Psoas muscle (tissue), 8 donors: Measurements from ENCODE around the gene RNH1. TPM values are rescaled to one million over a fixed set of nuclear protein-coding genes. Genes with fewer than 3 reads are reported as not detected.

ENCODE experiments used
- ATAC-seq, 4 donors: fragments of 200-7000 bp; cut with Tn5 transposase; one replicate each; pipeline ENCODE4 v1.9.1; 2020; ENCODE audit warnings: moderate library complexity in 3 of 4, mild to moderate bottlenecking in 2 of 4
- DNase-seq, 2 donors: peaks; one replicate each; pipeline ENCODE4 v3.0.0-alpha.2; 2020
- H3K27ac ChIP-seq: fragments of 200-600 bp; one replicate; pipeline ENCODE4 v1.8.0; 2022
- H3K27me3 ChIP-seq, 3 donors: fragments of 200-600 bp in 1 of 3; one replicate each; pipeline versions ENCODE4 v1.6.1 to v1.8.0; 2013 to 2022; ENCODE audit warnings: low read length in 2 of 3, mild to moderate bottlenecking in 2 of 3, moderate library complexity in 1 of 3; ENCODE audit not compliant: insufficient read depth in 3 of 3
- H3K36me3 ChIP-seq, 2 donors: fragments of 200-600 bp in 1 of 2; one replicate each; pipeline versions ENCODE4 v1.6.1 to v1.8.0; 2013 to 2022; ENCODE audit warnings: low read depth in 1 of 2, mild to moderate bottlenecking in 1 of 2, moderate library complexity in 1 of 2; ENCODE audit not compliant: insufficient read depth in 1 of 2
- H3K4me1 ChIP-seq: fragments of 200-600 bp; one replicate; pipeline ENCODE4 v1.8.0; 2022
- H3K4me3 ChIP-seq: fragments of 200-600 bp; one replicate; pipeline ENCODE4 v1.8.0; 2022; ENCODE audit warnings: mild to moderate bottlenecking
- H3K9me3 ChIP-seq: fragments of 200-600 bp; one replicate; pipeline ENCODE4 v1.8.0; 2022
- CTCF ChIP-seq: fragments of 200-600 bp; IDR thresholded peaks from one replicate; pipeline ENCODE4 v1.8.0; 2022; ENCODE audit warnings: antibody characterized with exemption
- WGBS, 3 donors: extraction: QIAGEN DNeasy Blood & Tissue Kit; methylation state at CpG; one replicate each; pipeline versions ENCODE4 v1.1.6 to v1.1.7; 2013; 5-methylcytosine and 5-hydroxymethylcytosine counted together
- intact Hi-C, 2 donors: fragments of 100-400 bp; cut with DNase I; formaldehyde crosslinking; loops; one replicate each; pipeline versions ENCODE4 v1.11.0 to v1.14.2; 2022
- polyA plus RNA-seq, 3 donors: library from polyadenylated mRNA; stranded (reverse); fragments of 200-250 nt; gene quantifications; one replicate each; pipeline ENCODE4 v1.2.3, GENCODE V29; 2013
- total RNA-seq, 4 donors: library from RNA; stranded (reverse); fragmentation: NEBNext Ultra II Directional in 2 of 4; extraction: Animal tissue kit (Norgen Biotek cat#: 25700) in 2 of 4; gene quantifications; one replicate each; pipeline versions ENCODE4 v1.2.1 to v1.2.4, GENCODE V29; 2021 to 2023
- donor health status: healthy with polysubstance abuse.
- donor health status: DM: no; HTN: no; CAD: no; lungs with moderate emphysema.
- donor health status: Bipolar disorder and iron deficiency.
- donor health status: healthy.
- donor health status: DM: yes; HTN: yes; CAD: no.
- donor health status: DM: no; HTN: no; CAD: no.
- donor health status: DM: no; HTN: no; CAD: no.
- donor health status: DM: yes; HTN: yes; CAD: no.

RNH1 gene
- total and polyA plus RNA-seq, 7 donors = 103 to 181 (median 106) TPM

- ATAC-seq (no peak), DNase-seq (peak in 1 of 2 donors; percentile 28)
- Histone ChIP-seq H3K9me3 (no peaks in the 10 kb centered on the region), H3K27ac (no peak overlapping the region), H3K4me1 (no peaks in the 10 kb centered on the region), H3K4me3 (no peak overlapping the region), H3K36me3 (peaks cover 0 to 28% of the 10 kb centered on the region in 2 donors), H3K27me3 (no peaks in the 10 kb centered on the region)
- no peak for TF ChIP-seq CTCF
- 96 to 98% (median 96%) methylated on average over 22 to 23 of the region's 23 CpGs for WGBS, 3 donors
- intact Hi-C loops = no loop called here
Measured at GRCh38 chr11:486189-486588, 20.9 kb downstream of the RNH1 start.

- no peaks in the 10 kb centered on the region for H3K9me3 ChIP-seq
- H3K27me3 ChIP-seq = no peaks in the 10 kb centered on the region
- H3K36me3 ChIP-seq = peaks cover 0 to 12% of the 10 kb centered on the region in 2 donors
- 97 to 98% (median 97%) methylated on average over 38 of the region's 38 CpGs for WGBS, 3 donors
- no peak for DNase-seq
- no peak for ATAC-seq
- intact Hi-C loops = no loop called here
- TF ChIP-seq CTCF = no peak
- no peaks in the 10 kb centered on the region for H3K4me1 ChIP-seq
- no peak overlapping the region for H3K27ac ChIP-seq
- no peak overlapping the region for H3K4me3 ChIP-seq
Measured at GRCh38 chr11:484616-485015, 22.4 kb downstream of the RNH1 start.

DNA sequence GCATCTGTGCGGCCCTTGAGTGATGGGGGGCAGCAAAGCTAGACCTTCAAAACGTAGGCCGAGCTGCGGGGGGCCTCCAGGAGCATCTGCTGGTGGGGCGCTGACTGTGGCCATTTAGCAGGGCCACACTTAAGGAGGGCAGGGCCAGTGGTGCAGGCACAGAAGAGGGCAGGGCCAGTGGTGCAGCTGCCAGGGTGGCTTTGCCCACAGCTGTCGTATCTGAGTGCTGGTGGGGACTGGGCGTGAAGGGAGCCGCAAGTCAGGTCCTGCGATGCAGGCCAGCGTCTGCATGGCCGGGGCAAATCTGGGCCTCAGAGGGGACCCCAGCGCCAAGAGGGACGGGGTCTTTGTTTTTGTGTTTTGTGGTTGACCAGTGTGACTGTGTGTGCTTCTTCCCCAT, 27.7 kb downstream of the RNH1 start:
- no peak overlapping the region for H3K27ac ChIP-seq
- intact Hi-C loops = no loop called here
- no peaks in the 10 kb centered on the region for H3K27me3 ChIP-seq
- peak in 1 of 2 donors; percentile 38 for DNase-seq
- H3K36me3 ChIP-seq = peaks cover 0 to 6% of the 10 kb centered on the region in 2 donors
- no peak for ATAC-seq
- no peaks in the 10 kb centered on the region for H3K4me1 ChIP-seq
- WGBS, 3 donors = 73 to 83% (median 73%) methylated on average over 13 of the region's 13 CpGs
- TF ChIP-seq CTCF = no peak
- no peak overlapping the region for H3K4me3 ChIP-seq
- H3K9me3 ChIP-seq = no peaks in the 10 kb centered on the region

DNA sequence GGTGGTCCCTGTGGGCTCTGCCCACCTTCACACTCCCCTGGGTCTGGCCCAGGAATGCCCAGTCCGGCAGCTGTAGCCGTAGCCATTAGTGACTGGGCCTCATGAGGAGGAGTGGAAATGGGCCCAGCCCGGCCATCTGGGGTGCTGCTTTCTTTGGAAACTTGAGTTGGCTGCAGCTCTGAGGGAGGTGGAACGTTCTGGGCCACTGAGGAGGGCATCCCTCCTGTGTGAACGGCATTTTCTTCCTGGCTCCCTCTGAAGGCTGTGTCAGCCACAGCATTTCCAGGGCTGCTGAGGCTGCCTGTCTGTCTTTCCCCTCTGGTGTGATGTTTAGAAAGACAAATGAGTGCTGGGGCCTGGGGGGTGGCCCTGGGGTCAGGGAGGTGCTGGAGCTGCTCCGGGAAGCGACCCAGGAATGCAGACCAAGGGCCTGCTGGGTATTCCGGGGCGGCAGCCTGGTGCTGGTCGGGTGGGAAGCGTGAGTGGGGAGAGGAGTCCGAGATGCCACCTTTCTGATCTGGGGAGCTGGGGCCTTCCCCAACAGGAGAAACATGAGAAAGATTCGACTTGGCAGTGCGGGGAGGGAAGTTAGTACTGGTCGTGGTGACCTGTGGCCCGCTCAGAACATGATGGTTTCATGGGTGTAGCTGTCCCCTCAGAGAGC, 29.9 kb downstream of the RNH1 start:
- intact Hi-C loops = no loop called here
- H3K27ac ChIP-seq = no peak overlapping the region
- DNase-seq (peak in 1 of 2 donors; percentile 39), ATAC-seq (no peak)
- peaks cover 0 to 6% of the 10 kb centered on the region in 2 donors for H3K36me3 ChIP-seq
- WGBS, 3 donors = 70 to 74% (median 72%) methylated on average over 16 of the region's 16 CpGs
- no peaks in the 10 kb centered on the region for H3K4me1 ChIP-seq
- no peaks in the 10 kb centered on the region for H3K27me3 ChIP-seq
- no peak overlapping the region for H3K4me3 ChIP-seq
- TF ChIP-seq CTCF = no peak
- no peaks in the 10 kb centered on the region for H3K9me3 ChIP-seq

DNA sequence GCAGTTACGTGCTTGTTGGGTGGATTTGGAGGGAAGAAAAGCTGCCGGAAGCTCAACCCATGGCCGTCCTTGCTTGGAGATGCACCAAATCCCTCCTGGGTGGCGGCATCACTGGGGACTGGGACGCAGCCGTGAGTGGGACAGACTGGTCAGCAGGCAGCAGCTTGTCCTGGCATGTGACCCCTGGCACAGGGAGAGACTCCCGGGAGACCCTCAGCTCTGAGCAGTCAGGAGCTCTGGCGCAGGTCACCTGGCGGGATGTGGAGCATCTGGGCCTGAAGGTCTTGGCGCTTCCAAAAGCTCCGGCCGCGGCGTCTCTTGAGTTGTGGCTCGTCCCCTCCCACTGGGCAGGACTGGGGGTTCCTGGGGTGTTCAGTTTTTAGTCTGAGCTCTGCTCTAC, 30.6 kb downstream of the RNH1 start:
- WGBS, 3 donors = 85 to 93% (median 91%) methylated on average over 14 to 15 of the region's 15 CpGs
- Histone ChIP-seq H3K27ac (no peak overlapping the region), H3K9me3 (no peaks in the 10 kb centered on the region), H3K4me1 (no peaks in the 10 kb centered on the region), H3K36me3 (peaks cover 0 to 6% of the 10 kb centered on the region in 2 donors), H3K4me3 (no peak overlapping the region), H3K27me3 (no peaks in the 10 kb centered on the region)
- DNase-seq = peak in 1 of 2 donors; percentile 31
- intact Hi-C loops = no loop called here
- ATAC-seq = no peak
- TF ChIP-seq CTCF = no peak
